H9 (cell line): ENCODE data around the gene TDRD1. TPM values are rescaled to one million over a fixed set of nuclear protein-coding genes. Genes with fewer than 3 reads are reported as not detected.

ENCODE experiments used
- DNase-seq: peaks from one replicate; pipeline ENCODE4 v3.0.0-alpha.2; 2017
- H2AFZ ChIP-seq: one replicate; pipeline ENCODE4 v1.6.1; 2013; ENCODE audit warnings: mild to moderate bottlenecking, low read length, control low read depth, moderate library complexity
- H2AK5ac ChIP-seq: 2 replicates; pipeline ENCODE4 v1.6.1; 2013; ENCODE audit warnings: low read length, control low read depth, mixed read lengths; ENCODE audit not compliant: insufficient read length
- H2BK120ac ChIP-seq: one replicate; pipeline ENCODE4 v1.6.1; 2013; ENCODE audit warnings: low read depth, mild to moderate bottlenecking, low read length, control low read depth, inconsistent platforms; ENCODE audit not compliant: poor library complexity, severe bottlenecking
- H2BK12ac ChIP-seq: 2 replicates; pipeline ENCODE4 v1.6.1; 2013; ENCODE audit warnings: low read length, control low read depth, mixed read lengths, low read depth; ENCODE audit not compliant: insufficient read length
- H2BK15ac ChIP-seq: 2 replicates; pipeline ENCODE4 v1.6.1; 2013; ENCODE audit warnings: low read depth, low read length, control low read depth
- H2BK20ac ChIP-seq: one replicate; pipeline ENCODE4 v1.6.1; 2013; ENCODE audit warnings: low read depth, mild to moderate bottlenecking, low read length, control low read depth, inconsistent platforms; ENCODE audit not compliant: poor library complexity, severe bottlenecking
- H2BK5ac ChIP-seq: 2 replicates; pipeline ENCODE4 v1.6.1; 2013; ENCODE audit warnings: low read length, control low read depth, mixed read lengths; ENCODE audit not compliant: insufficient read length
- H3K14ac ChIP-seq: 2 replicates; pipeline ENCODE4 v1.6.1; 2013; ENCODE audit warnings: low read length, control low read depth; ENCODE audit not compliant: insufficient read depth
- H3K18ac ChIP-seq: 2 replicates; pipeline ENCODE4 v1.6.1; 2013; ENCODE audit warnings: low read depth, mild to moderate bottlenecking, mixed read lengths, low read length, control low read depth; ENCODE audit not compliant: insufficient read length
- H3K23ac ChIP-seq: 2 replicates; pipeline ENCODE4 v1.6.1; 2013; ENCODE audit warnings: low read length, control low read depth, mixed read lengths, low read depth; ENCODE audit not compliant: insufficient read length
- H3K23me2 ChIP-seq: 2 replicates; pipeline ENCODE4 v1.6.1; 2013; ENCODE audit warnings: low read depth, mild to moderate bottlenecking, mixed read lengths, low read length, control low read depth; ENCODE audit not compliant: insufficient read length, poor library complexity, severe bottlenecking
- H3K27ac ChIP-seq: 2 replicates; pipeline ENCODE4 v1.5.1; 2013; ENCODE audit warnings: low read length, control low read depth, mixed read lengths, low read depth; ENCODE audit not compliant: insufficient read length
- H3K27me3 ChIP-seq: 2 replicates; pipeline ENCODE4 v1.6.1; 2013; ENCODE audit warnings: low read length, control low read depth, inconsistent platforms; ENCODE audit not compliant: insufficient read depth
- H3K4ac ChIP-seq: 2 replicates; pipeline ENCODE4 v1.6.1; 2013; ENCODE audit warnings: low read depth, mild to moderate bottlenecking, control low read depth, inconsistent platforms, low read length, moderate library complexity
- H3K4me1 ChIP-seq: 2 replicates; pipeline ENCODE4 v1.6.1; 2013; ENCODE audit warnings: low read length, control low read depth, inconsistent platforms; ENCODE audit not compliant: insufficient read depth
- H3K4me2 ChIP-seq: 2 replicates; pipeline ENCODE4 v1.6.1; 2013; ENCODE audit warnings: low read length, control low read depth, mixed read lengths; ENCODE audit not compliant: insufficient read length, insufficient read depth
- H3K56ac ChIP-seq: 2 replicates; pipeline ENCODE4 v1.6.1; 2013; ENCODE audit warnings: low read depth, mild to moderate bottlenecking, mixed read lengths, low read length, control low read depth; ENCODE audit not compliant: insufficient read length
- H3K79me1 ChIP-seq: 2 replicates; pipeline ENCODE4 v1.6.1; 2013; ENCODE audit warnings: low read depth, mild to moderate bottlenecking, moderate library complexity, low read length, control low read depth, inconsistent platforms; ENCODE audit not compliant: insufficient read depth, poor library complexity, severe bottlenecking
- H3K79me2 ChIP-seq: 2 replicates; pipeline ENCODE4 v1.6.1; 2013; ENCODE audit warnings: low read length, control low read depth, inconsistent platforms; ENCODE audit not compliant: insufficient read depth
- H3K9ac ChIP-seq: 2 replicates; pipeline ENCODE4 v1.6.1; 2013; ENCODE audit warnings: low read length, control low read depth, mixed read lengths; ENCODE audit not compliant: insufficient read length; ENCODE audit errors: extremely low read depth
- H3K9me3 ChIP-seq: one replicate; pipeline ENCODE4 v1.6.1; 2013; ENCODE audit warnings: low read depth, low read length, inconsistent platforms; ENCODE audit not compliant: control insufficient read depth
- H3T11ph ChIP-seq: one replicate; pipeline ENCODE4 v1.6.1; 2013; ENCODE audit warnings: mild to moderate bottlenecking, low read length, control low read depth, inconsistent platforms
- H4K20me1 ChIP-seq: one replicate; pipeline ENCODE4 v1.6.1; 2013; ENCODE audit not compliant: control insufficient read depth, insufficient read length, insufficient read depth
- H4K5ac ChIP-seq: 2 replicates; pipeline ENCODE4 v1.6.1; 2013; ENCODE audit warnings: low read depth, mild to moderate bottlenecking, mixed read lengths, low read length, control low read depth; ENCODE audit not compliant: insufficient read length
- H4K8ac ChIP-seq: replicated peaks from 2 replicates; pipeline ENCODE4 v1.6.1; 2013; ENCODE audit warnings: low read length, control low read depth, mixed read lengths, low read depth; ENCODE audit not compliant: insufficient read length
- H4K91ac ChIP-seq: 2 replicates; pipeline ENCODE4 v1.6.1; 2013; ENCODE audit warnings: low read depth, mild to moderate bottlenecking, moderate library complexity, mixed read lengths, low read length, control low read depth; ENCODE audit not compliant: insufficient read length
- H3K27ac Mint-ChIP-seq, 3 experiments: 2 replicates in 2 of 3; 3 replicates in 1 of 3; pipeline ENCODE4 v1.8.0; 2020 to 2021; ENCODE audit warnings: mixed read lengths in 3 of 3, mild to moderate bottlenecking in 1 of 3, moderate library complexity in 1 of 3
- H3K27me3 Mint-ChIP-seq: 2 replicates; pipeline ENCODE4 v1.8.0; 2021; ENCODE audit warnings: low read depth, mild to moderate bottlenecking, moderate library complexity, mixed read lengths
- H3K36me3 Mint-ChIP-seq, 3 experiments: 2 replicates in 2 of 3; 3 replicates in 1 of 3; pipeline ENCODE4 v1.8.0; 2020 to 2021; ENCODE audit warnings: low read depth in 3 of 3, mixed read lengths in 3 of 3; ENCODE audit not compliant: insufficient read depth in 1 of 3
- H3K4me1 Mint-ChIP-seq, 2 experiments: 2 replicates each; pipeline ENCODE4 v1.8.0; 2020; ENCODE audit warnings: mixed read lengths in 2 of 2
- H3K4me3 Mint-ChIP-seq, 2 experiments: 2 replicates in 1 of 2; 3 replicates in 1 of 2; pipeline ENCODE4 v1.8.0; 2020 to 2021; ENCODE audit warnings: mild to moderate bottlenecking in 2 of 2, mixed read lengths in 2 of 2, moderate library complexity in 1 of 2
- H3K9me3 Mint-ChIP-seq, 2 experiments: 2 replicates in 1 of 2; 3 replicates in 1 of 2; pipeline ENCODE4 v1.8.0; 2020; ENCODE audit warnings: mild to moderate bottlenecking in 2 of 2, mixed read lengths in 2 of 2, moderate library complexity in 1 of 2
- CTCF ChIP-seq: fragments of 200-600 bp; sonication (generic); conservative IDR thresholded peaks from 3 replicates; pipeline ENCODE4 v1.8.0; 2021; ENCODE audit warnings: antibody characterized with exemption, mild to moderate bottlenecking
- WGBS: extraction: QIAGEN DNeasy Blood & Tissue Kit; methylation state at CpG from one replicate; pipeline ENCODE4 v1.1.7; 2013; ENCODE audit warnings: missing lambda C conversion rate, low lambda C conversion rate, mixed read lengths; ENCODE audit not compliant: insufficient read length; ENCODE audit errors: extremely low coverage; 5-methylcytosine and 5-hydroxymethylcytosine counted together
- total RNA-seq: library from RNA; stranded (reverse); gene quantifications from 2 replicates; pipeline ENCODE4 v1.2.1, GENCODE V29; 2021

Gene TDRD1
- total RNA-seq, 1 experiment from 2014 or later: 0.15 TPM

GRCh38 chr10:114242235-114242634, 63.1 kb downstream of the TDRD1 start:
- H2BK20ac ChIP-seq: no peak overlapping the region
- H3K4ac ChIP-seq: no peak overlapping the region
- H3K4me1 ChIP-seq: no peaks in the 10 kb centered on the region
- no peak overlapping the region for H2AFZ ChIP-seq
- no peaks in the 10 kb centered on the region for H3K36me3 Mint-ChIP-seq
- H2BK12ac ChIP-seq: no peak overlapping the region
- no peak overlapping the region for H2BK120ac ChIP-seq
- H3K27me3 Mint-ChIP-seq: peaks cover 61% of the 10 kb centered on the region
- no peak overlapping the region for H3K27ac ChIP-seq
- H3K4me3 Mint-ChIP-seq: no peak overlapping the region
- H3K18ac ChIP-seq: no peak overlapping the region
- H2BK5ac ChIP-seq: no peak overlapping the region
- H3K9ac ChIP-seq: no peak overlapping the region
- no peak overlapping the region for H3K4me2 ChIP-seq
- no peak overlapping the region for H3K27ac Mint-ChIP-seq
- no peaks in the 10 kb centered on the region for H3K79me1 ChIP-seq
- no peak overlapping the region for H3K23ac ChIP-seq
- H3K14ac ChIP-seq: no peak overlapping the region
- H4K20me1 ChIP-seq: no peaks in the 10 kb centered on the region
- H3K27me3 ChIP-seq: no peaks in the 10 kb centered on the region; the same call in 1 of the 2 replicates
- H3K79me2 ChIP-seq: no peaks in the 10 kb centered on the region
- no peak overlapping the region for H3T11ph ChIP-seq
- no peak for DNase-seq
- H4K5ac ChIP-seq: no peak overlapping the region
- no peaks in the 10 kb centered on the region for H3K9me3 ChIP-seq
- no peak overlapping the region for H4K91ac ChIP-seq
- H3K4me1 Mint-ChIP-seq: peaks cover 13 to 18% of the 10 kb centered on the region in 2 experiments
- H4K8ac ChIP-seq: no peak overlapping the region
- TF ChIP-seq CTCF: no peak
- H3K9me3 Mint-ChIP-seq: 0 out of 5 replicates have a peak, but pooled peaks cover 0 to 3% of the 10 kb centered on the region in 2 experiments
- peaks cover 8% of the 10 kb centered on the region for H3K23me2 ChIP-seq
- no peak overlapping the region for H2BK15ac ChIP-seq
- no peak overlapping the region for H3K56ac ChIP-seq
- H2AK5ac ChIP-seq: no peak overlapping the region
- WGBS: no CpG with 5 or more reads among the region's 9 CpGs
